Brain microvascular endothelial cell (primary cell): ENCODE measurements around the gene PSME1.

ENCODE experiments used
- DNase-seq: peaks from one replicate; pipeline ENCODE4 v3.0.0-alpha.2; 2020
- H3K27ac ChIP-seq: fragments of 250-450 bp; sonication (Bioruptor Pico); 2 replicates; pipeline ENCODE4 v1.5.1; 2020; ENCODE audit warnings: mild to moderate bottlenecking, moderate library complexity
- H3K27me3 ChIP-seq: fragments of 250-450 bp; sonication (Bioruptor Pico); replicated peaks from 2 replicates; pipeline ENCODE4 v1.5.1; 2020; ENCODE audit warnings: mild to moderate bottlenecking
- H3K36me3 ChIP-seq: fragments of 250-450 bp; sonication (Bioruptor Pico); replicated peaks from 2 replicates; pipeline ENCODE4 v1.5.1; 2020; ENCODE audit warnings: mild to moderate bottlenecking
- H3K4me3 ChIP-seq: 2 replicates; pipeline ENCODE4 v1.5.1; 2011; ENCODE audit warnings: low read depth, mild to moderate bottlenecking, control low read depth, low read length, moderate library complexity
- in situ Hi-C: cut with HindIII; loops from 2 replicates; pipeline ENCODE4 v1.10.0; 2017; ENCODE audit warnings: low sequenced_read_pairs, low pct_ligation_motif_present
- TF ChIP-seq, protein P1 (sequence below): IDR thresholded peaks from 2 replicates; pipeline ENCODE4 v1.5.1; 2011; ENCODE audit warnings: low read depth, mild to moderate bottlenecking, moderate library complexity, low read length, control low read depth, inconsistent platforms; ENCODE audit errors: missing control alignments

The PSME1 gene

GRCh38 chr14:24123424-24124417 is 12.3 kb upstream of the PSME1 start:
- no peak overlapping the region for H3K27ac ChIP-seq
- in situ Hi-C loops = no loop called here
- peaks cover 14% of the 10 kb centered on the region for H3K36me3 ChIP-seq
- DNase-seq = no peak
- TF ChIP-seq, protein P1, sequence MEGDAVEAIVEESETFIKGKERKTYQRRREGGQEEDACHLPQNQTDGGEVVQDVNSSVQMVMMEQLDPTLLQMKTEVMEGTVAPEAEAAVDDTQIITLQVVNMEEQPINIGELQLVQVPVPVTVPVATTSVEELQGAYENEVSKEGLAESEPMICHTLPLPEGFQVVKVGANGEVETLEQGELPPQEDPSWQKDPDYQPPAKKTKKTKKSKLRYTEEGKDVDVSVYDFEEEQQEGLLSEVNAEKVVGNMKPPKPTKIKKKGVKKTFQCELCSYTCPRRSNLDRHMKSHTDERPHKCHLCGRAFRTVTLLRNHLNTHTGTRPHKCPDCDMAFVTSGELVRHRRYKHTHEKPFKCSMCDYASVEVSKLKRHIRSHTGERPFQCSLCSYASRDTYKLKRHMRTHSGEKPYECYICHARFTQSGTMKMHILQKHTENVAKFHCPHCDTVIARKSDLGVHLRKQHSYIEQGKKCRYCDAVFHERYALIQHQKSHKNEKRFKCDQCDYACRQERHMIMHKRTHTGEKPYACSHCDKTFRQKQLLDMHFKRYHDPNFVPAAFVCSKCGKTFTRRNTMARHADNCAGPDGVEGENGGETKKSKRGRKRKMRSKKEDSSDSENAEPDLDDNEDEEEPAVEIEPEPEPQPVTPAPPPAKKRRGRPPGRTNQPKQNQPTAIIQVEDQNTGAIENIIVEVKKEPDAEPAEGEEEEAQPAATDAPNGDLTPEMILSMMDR = no peak
- H3K4me3 ChIP-seq = no peak overlapping the region
- H3K27me3 ChIP-seq = no peaks in the 10 kb centered on the region

DNA sequence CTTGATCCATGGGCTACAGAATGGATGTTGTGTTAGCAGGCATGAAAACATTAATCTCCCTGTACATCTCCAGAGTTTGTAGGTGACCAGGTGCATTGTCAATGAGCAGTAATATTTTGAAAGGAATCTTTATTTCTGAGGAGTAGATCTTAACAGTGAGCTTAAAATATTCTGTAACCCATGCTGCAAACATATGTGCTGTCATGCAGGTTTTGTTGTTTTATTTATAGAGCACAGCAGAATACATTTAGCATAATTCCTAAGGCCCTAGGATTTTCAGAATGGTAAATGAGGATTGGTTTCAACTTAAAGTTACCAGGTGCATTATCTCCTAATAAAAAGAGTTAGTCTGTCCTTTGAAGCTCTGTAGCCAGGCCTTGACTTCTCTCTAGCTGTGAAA is 9.1 kb upstream of the PSME1 start:
- H3K27me3 ChIP-seq = no peaks in the 10 kb centered on the region
- peaks cover 6% of the 10 kb centered on the region for H3K36me3 ChIP-seq
- H3K27ac ChIP-seq = no peak overlapping the region
- TF ChIP-seq, protein P1 = no peak
- no peak overlapping the region for H3K4me3 ChIP-seq
- in situ Hi-C loops = no loop called here
- DNase-seq = no peak

GRCh38 chr14:24127673-24128072 is 8.3 kb upstream of the PSME1 start:
- H3K27me3 ChIP-seq = no peaks in the 10 kb centered on the region
- H3K4me3 ChIP-seq = no peak overlapping the region
- no peak for DNase-seq
- TF ChIP-seq, protein P1 = no peak
- H3K27ac ChIP-seq = no peak overlapping the region
- H3K36me3 ChIP-seq = peaks cover 4% of the 10 kb centered on the region
- in situ Hi-C loops = no loop called here

- TF ChIP-seq, protein P1 = no peak
- H3K4me3 ChIP-seq = no peak overlapping the region
- in situ Hi-C loops = no loop called here
- DNase-seq = no peak
- H3K27me3 ChIP-seq = no peaks in the 10 kb centered on the region
- no peak overlapping the region for H3K27ac ChIP-seq
- H3K36me3 ChIP-seq = no peaks in the 10 kb centered on the region
Measured at GRCh38 chr14:24129410-24129998, 6.5 kb upstream of the PSME1 start.

GRCh38 chr14:24130380-24130716 is 5.6 kb upstream of the PSME1 start, which contains the start of gene FITM1:
Gene FITM1 (plus strand): TSS chr14:24130659. CDS start chr14:24131564, 905 bp downstream.
- Histone ChIP-seq H3K27me3 (no peaks in the 10 kb centered on the region), H3K36me3 (no peaks in the 10 kb centered on the region), H3K27ac (no peak within 1 kb of the TSS), H3K4me3 (no peak within 1 kb of the TSS)
- in situ Hi-C loops = no loop called here
- no peak for DNase-seq
- TF ChIP-seq, protein P1 = no peak
